Mesendoderm (in vitro differentiated cells): ENCODE measurements around the gene REST.

Source experiments
- DNase-seq: peaks from one replicate; pipeline ENCODE4 v3.0.0; 2013
- H2AK5ac ChIP-seq: 2 replicates; pipeline ENCODE4 v1.6.1; 2013; ENCODE audit warnings: low read length, inconsistent platforms
- H2BK120ac ChIP-seq: 2 replicates; pipeline ENCODE4 v1.6.1; 2013; ENCODE audit warnings: low read depth, mild to moderate bottlenecking, low read length, moderate library complexity, mixed read lengths
- H2BK15ac ChIP-seq: replicated peaks from 2 replicates; pipeline ENCODE4 v1.6.1; 2013; ENCODE audit warnings: low read depth, mild to moderate bottlenecking, moderate library complexity
- H2BK5ac ChIP-seq: 2 replicates; pipeline ENCODE4 v1.6.1; 2013; ENCODE audit warnings: low read length, inconsistent platforms
- H3K18ac ChIP-seq: 2 replicates; pipeline ENCODE4 v1.6.1; 2013; ENCODE audit warnings: mild to moderate bottlenecking, low read length, mixed read lengths
- H3K23ac ChIP-seq: one replicate; pipeline ENCODE4 v1.6.1; 2013; ENCODE audit warnings: low read length
- H3K27ac ChIP-seq: 2 replicates; pipeline ENCODE4 v1.5.1; 2013; ENCODE audit warnings: low read depth, mild to moderate bottlenecking, inconsistent platforms, low read length, moderate library complexity
- H3K27me3 ChIP-seq: 2 replicates; pipeline ENCODE4 v1.6.1; 2013; ENCODE audit warnings: low read length, control low read depth, mild to moderate bottlenecking, inconsistent platforms; ENCODE audit not compliant: insufficient read depth, poor library complexity
- H3K36me3 ChIP-seq: 2 replicates; pipeline ENCODE4 v1.6.1; 2013; ENCODE audit warnings: low read length, inconsistent platforms; ENCODE audit not compliant: control insufficient read depth, insufficient read depth
- H3K4ac ChIP-seq: one replicate; pipeline ENCODE4 v1.6.1; 2013; ENCODE audit warnings: low read depth, mild to moderate bottlenecking, low read length, moderate library complexity
- H3K4me1 ChIP-seq: 2 replicates; pipeline ENCODE4 v1.6.1; 2013; ENCODE audit warnings: low read depth, low read length, inconsistent platforms; ENCODE audit not compliant: control insufficient read depth
- H3K4me2 ChIP-seq: 2 replicates; pipeline ENCODE4 v1.6.1; 2013; ENCODE audit warnings: low read length
- H3K4me3 ChIP-seq: 2 replicates; pipeline ENCODE4 v1.5.1; 2013; ENCODE audit warnings: mild to moderate bottlenecking, low read length
- H3K56ac ChIP-seq: one replicate; pipeline ENCODE4 v1.6.1; 2013; ENCODE audit warnings: low read length
- H3K79me1 ChIP-seq: 2 replicates; pipeline ENCODE4 v1.6.1; 2013; ENCODE audit warnings: low read length, inconsistent platforms
- H3K79me2 ChIP-seq: 2 replicates; pipeline ENCODE4 v1.6.1; 2013; ENCODE audit warnings: mild to moderate bottlenecking, low read length; ENCODE audit not compliant: control insufficient read depth, insufficient read depth
- H3K9ac ChIP-seq: 2 replicates; pipeline ENCODE4 v1.6.1; 2013; ENCODE audit warnings: low read length, inconsistent platforms
- H4K5ac ChIP-seq: one replicate; pipeline ENCODE4 v1.6.1; 2013; ENCODE audit warnings: low read length
- H4K8ac ChIP-seq: one replicate; pipeline ENCODE4 v1.6.1; 2013; ENCODE audit warnings: low read depth, mild to moderate bottlenecking, control low read depth, low read length, moderate library complexity
- WGBS: extraction: QIAGEN DNeasy Blood & Tissue Kit; methylation state at CpG from one replicate; pipeline ENCODE4 v1.1.7; 2013; ENCODE audit warnings: low lambda C conversion rate, missing lambda C conversion rate; ENCODE audit not compliant: insufficient coverage; ENCODE audit errors: extremely low coverage; 5-methylcytosine and 5-hydroxymethylcytosine counted together

The REST gene

DNA sequence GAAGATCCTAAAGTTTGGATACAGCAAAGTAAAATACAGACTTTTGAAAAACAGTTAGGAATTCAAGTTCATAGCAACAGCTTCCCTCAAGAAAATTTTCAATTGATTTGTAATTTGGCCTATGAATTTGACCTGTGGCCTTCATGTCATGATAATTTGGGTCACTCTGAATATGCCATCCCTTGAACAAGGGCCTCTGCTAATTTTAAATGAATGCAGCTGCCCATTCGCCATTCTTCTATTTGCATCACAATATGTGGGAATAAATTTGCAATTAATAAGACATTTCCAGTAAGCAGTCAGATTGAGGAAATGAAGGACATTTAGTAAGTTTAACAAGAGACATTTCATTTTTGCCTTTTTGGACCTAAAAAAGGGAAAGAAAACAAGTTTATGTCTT lies 1.9 kb upstream of the REST start:
- Histone ChIP-seq H3K4me3 (no peak overlapping the region), H3K27ac (no peak overlapping the region), H2BK15ac (no peak overlapping the region), H2BK120ac (no peak overlapping the region), H3K27me3 (no peaks in the 10 kb centered on the region), H3K23ac (no peak overlapping the region), H3K4ac (no peak overlapping the region), H4K5ac (no peak overlapping the region), H3K4me1 (peaks cover 9% of the 10 kb centered on the region), H3K79me2 (peaks cover 16% of the 10 kb centered on the region), H3K36me3 (no peaks in the 10 kb centered on the region), H2BK5ac (no peak overlapping the region), H3K79me1 (peaks cover 5% of the 10 kb centered on the region), H3K18ac (no peak overlapping the region), H3K56ac (no peak overlapping the region), H2AK5ac (no peak overlapping the region), H3K4me2 (no peak overlapping the region), H4K8ac (no peak overlapping the region), H3K9ac (no peak overlapping the region)
- no peak for DNase-seq
- no CpG with 5 or more reads among the region's 1 CpG for WGBS

DNA sequence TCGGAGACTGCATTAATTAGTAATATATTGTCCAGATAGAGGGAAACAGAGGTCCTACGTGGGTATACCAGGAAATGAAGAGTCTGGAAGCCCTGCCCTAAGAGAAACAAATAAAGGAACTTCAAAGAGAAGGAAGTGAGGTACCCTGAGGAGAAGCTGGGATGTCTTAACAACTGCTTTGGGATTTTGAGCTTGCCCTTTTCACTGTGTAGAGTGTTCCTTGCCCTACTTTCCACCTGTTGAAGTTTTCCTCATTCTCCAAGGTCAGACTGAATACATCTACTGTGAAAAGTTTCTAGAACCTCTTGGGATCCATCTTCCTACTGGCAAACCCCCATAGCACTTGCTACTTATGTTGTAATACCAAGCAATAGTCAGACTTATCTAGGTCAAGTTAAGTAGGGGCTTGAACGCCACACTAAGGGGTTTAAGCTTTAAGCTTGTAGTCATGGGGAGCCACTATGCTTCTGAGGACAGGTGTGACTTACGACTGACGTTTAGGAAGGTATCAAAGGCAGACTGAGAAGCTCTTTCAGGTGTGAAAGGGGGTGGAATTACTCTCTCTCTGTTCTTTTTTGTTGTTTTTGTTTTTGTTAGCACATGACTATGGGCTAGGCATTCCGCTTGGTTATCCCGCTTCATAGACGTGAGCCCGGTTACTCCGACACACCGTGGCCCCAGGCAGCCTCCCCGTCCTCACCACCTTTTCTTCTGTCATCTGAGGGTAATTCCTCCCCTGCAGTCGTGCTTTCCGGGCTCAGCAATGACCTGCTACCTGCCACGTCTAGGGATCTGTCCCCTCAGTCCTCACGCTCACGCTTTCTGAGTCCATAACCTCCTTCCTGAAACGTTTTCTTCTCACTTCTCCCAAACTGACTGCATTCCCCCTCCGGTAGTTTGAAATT lies 959 bp upstream of the REST start:
- H3K18ac ChIP-seq: no peak overlapping the region
- no peaks in the 10 kb centered on the region for H3K36me3 ChIP-seq
- DNase-seq: peak; percentile 55
- H3K56ac ChIP-seq: peak overlapping the region; percentile 67
- peaks cover 10% of the 10 kb centered on the region for H3K4me1 ChIP-seq
- H2BK120ac ChIP-seq: no peak overlapping the region
- H3K4me2 ChIP-seq: peak overlapping the region; percentile 43
- H3K27ac ChIP-seq: no peak overlapping the region
- no peak overlapping the region for H2AK5ac ChIP-seq
- H2BK5ac ChIP-seq: no peak overlapping the region
- no peak overlapping the region for H4K8ac ChIP-seq
- no peak overlapping the region for H3K23ac ChIP-seq
- no peak overlapping the region for H4K5ac ChIP-seq
- H3K9ac ChIP-seq: peak overlapping the region; percentile 39
- peaks cover 7% of the 10 kb centered on the region for H3K79me1 ChIP-seq
- H2BK15ac ChIP-seq: no peak overlapping the region
- peak overlapping the region; percentile 32 for H3K4me3 ChIP-seq
- no CpG with 5 or more reads among the region's 19 CpGs for WGBS
- H3K27me3 ChIP-seq: no peaks in the 10 kb centered on the region
- H3K4ac ChIP-seq: no peak overlapping the region
- H3K79me2 ChIP-seq: peaks cover 26% of the 10 kb centered on the region

DNA sequence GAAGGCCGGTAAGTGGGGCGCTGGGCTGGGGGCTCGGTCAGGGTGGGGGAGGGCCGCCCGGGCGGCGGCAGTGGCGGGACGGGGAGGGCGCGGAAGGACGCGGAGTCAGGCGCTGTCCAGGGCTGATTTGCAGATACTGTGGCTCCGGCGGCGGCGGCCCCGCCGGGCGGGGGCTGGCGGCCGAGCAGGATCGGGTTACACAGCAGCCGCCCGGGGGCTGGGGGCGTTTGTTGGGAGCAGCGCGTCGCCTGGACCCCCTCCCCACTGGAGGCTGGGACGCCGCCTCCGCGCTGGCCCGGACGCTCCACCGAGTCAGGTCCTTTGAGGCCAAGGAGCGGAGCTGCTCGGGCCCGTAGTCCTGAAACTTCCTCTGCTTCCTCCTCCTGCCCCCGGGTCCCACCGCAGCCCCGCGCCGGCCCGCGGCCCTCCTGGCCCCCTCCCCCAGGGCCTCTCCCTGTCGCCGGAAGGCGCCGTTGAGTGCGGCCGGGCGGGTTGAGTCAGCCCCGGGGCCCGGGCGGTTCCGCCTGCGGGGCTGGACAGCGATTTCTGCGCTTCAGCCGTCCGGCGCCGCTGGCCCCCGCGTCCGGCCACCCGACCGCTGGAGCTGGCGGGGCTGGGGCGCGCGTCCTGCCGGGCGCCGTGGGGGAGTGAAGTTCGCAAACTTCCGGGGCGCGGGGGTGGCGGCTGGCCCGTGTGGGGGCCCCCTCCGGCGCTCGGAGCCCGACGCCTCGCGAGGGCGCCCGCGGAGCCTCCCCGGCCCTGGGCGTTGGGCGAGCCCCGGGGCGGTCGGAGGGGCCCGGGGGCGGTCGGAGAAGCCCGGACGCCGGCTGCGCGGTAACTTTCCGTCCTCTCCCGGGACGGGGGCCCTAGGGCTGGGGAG lies 746 bp downstream of the REST start:
- peak overlapping the region; percentile 97 for H3K56ac ChIP-seq
- no peak overlapping the region for H2AK5ac ChIP-seq
- H3K4me3 ChIP-seq: peak overlapping the region; percentile 95
- no CpG with 5 or more reads among the region's 110 CpGs for WGBS
- H3K23ac ChIP-seq: no peak overlapping the region
- H3K18ac ChIP-seq: peak overlapping the region; percentile 70
- no peak overlapping the region for H2BK15ac ChIP-seq
- peak overlapping the region; percentile 77 for H4K8ac ChIP-seq
- H3K9ac ChIP-seq: peak overlapping the region; percentile 97
- no peaks in the 10 kb centered on the region for H3K27me3 ChIP-seq
- peaks cover 39% of the 10 kb centered on the region for H3K79me2 ChIP-seq
- no peak overlapping the region for H4K5ac ChIP-seq
- peaks cover 7% of the 10 kb centered on the region for H3K79me1 ChIP-seq
- H3K4me1 ChIP-seq: peaks cover 10% of the 10 kb centered on the region
- peak; percentile 93 for DNase-seq
- no peaks in the 10 kb centered on the region for H3K36me3 ChIP-seq
- peak overlapping the region; percentile 91 for H2BK120ac ChIP-seq
- peak overlapping the region; percentile 44 for H3K4me2 ChIP-seq
- H3K4ac ChIP-seq: peak overlapping the region; percentile 95
- H2BK5ac ChIP-seq: no peak overlapping the region
- H3K27ac ChIP-seq: peak overlapping the region; percentile 97

DNA sequence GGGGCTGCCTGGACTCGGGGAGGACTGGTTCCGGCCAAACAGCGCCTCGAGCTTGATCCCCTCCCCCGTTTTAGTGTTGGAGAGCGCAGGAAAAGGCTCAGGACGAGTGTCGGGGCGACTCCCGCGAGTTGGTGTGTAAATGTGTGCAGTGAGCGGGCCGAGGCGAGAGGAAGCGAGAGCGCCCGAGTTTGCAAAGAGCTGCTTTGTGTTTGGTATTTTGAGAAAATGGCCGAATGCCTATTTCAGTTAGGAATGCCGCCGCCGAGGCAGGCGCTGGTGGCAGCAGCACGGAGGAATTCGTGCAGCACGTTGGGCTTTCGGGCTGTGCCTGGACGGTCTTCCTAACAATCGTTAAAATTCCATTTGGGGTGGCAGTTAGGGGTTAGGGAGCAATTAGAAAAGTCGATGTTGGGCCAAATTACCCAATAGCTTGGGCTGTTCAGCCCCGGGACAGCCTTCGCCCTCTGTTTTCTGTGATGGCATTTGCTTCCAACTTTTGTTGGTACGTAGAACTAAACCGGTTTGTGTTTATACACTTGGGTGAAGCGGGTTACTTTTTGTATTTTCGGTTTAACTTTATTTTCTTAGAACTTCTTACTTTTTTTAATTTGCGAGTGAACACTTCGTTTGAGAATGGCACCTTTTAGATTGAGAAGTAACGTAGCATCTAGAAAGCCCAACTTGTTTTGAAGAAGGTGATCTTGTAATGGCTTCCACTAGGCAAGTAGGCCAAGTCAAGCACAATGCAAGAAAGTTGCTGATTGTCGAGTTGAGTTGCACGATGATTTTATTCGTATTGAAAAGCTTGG lies 1.6 kb downstream of the REST start:
- H2BK15ac ChIP-seq: peak overlapping the region; percentile 20
- H3K79me2 ChIP-seq: peaks cover 46% of the 10 kb centered on the region
- H3K4me3 ChIP-seq: peak overlapping the region; percentile 95
- H3K18ac ChIP-seq: peak overlapping the region; percentile 70
- no peak overlapping the region for H2AK5ac ChIP-seq
- no peak overlapping the region for H4K8ac ChIP-seq
- H3K56ac ChIP-seq: peak overlapping the region; percentile 97
- peak overlapping the region; percentile 87 for H3K4ac ChIP-seq
- H2BK120ac ChIP-seq: peak overlapping the region; percentile 5
- peak; percentile 75 for DNase-seq
- peak overlapping the region; percentile 44 for H3K4me2 ChIP-seq
- no peaks in the 10 kb centered on the region for H3K27me3 ChIP-seq
- peak overlapping the region; percentile 82 for H2BK5ac ChIP-seq
- peaks cover 9% of the 10 kb centered on the region for H3K79me1 ChIP-seq
- peak overlapping the region; percentile 97 for H3K9ac ChIP-seq
- H4K5ac ChIP-seq: no peak overlapping the region
- H3K4me1 ChIP-seq: peaks cover 10% of the 10 kb centered on the region
- H3K23ac ChIP-seq: peak overlapping the region; percentile 66
- H3K27ac ChIP-seq: peak overlapping the region; percentile 92
- H3K36me3 ChIP-seq: no peaks in the 10 kb centered on the region
- no CpG with 5 or more reads among the region's 41 CpGs for WGBS

DNA sequence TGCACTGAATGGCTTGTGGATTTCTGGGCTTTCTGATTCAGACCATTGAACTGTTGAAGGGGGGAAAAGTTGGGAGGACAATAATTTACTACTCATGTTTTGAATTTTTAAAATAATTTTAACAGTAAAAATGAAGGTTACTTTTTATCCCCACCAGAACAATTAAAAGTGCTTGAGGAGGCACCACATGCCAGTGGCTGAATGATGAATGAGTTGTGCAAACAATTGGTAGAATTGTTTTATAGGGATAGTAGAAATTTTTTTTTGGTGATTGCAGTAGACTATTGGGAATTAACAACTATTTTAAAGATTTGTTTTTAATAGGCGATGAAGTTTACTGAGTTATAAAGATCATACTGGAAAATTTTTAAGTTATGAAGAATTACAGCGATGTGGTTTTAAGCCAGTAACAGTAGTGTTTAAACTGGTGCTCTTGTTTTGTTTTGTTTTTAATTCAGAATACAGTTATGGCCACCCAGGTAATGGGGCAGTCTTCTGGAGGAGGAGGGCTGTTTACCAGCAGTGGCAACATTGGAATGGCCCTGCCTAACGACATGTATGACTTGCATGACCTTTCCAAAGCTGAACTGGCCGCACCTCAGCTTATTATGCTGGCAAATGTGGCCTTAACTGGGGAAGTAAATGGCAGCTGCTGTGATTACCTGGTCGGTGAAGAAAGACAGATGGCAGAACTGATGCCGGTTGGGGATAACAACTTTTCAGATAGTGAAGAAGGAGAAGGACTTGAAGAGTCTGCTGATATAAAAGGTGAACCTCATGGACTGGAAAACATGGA lies 2.7 kb downstream of the REST start:
- Histone ChIP-seq H3K36me3 (no peaks in the 10 kb centered on the region), H2BK120ac (no peak overlapping the region), H2BK15ac (no peak overlapping the region), H3K23ac (peak overlapping the region; percentile 60), H4K8ac (no peak overlapping the region), H3K56ac (peak overlapping the region; percentile 77), H3K4me3 (no peak overlapping the region), H3K79me2 (peaks cover 50% of the 10 kb centered on the region), H2BK5ac (no peak overlapping the region), H3K27me3 (no peaks in the 10 kb centered on the region), H3K18ac (no peak overlapping the region), H3K9ac (peak overlapping the region; percentile 47), H3K27ac (no peak overlapping the region), H2AK5ac (no peak overlapping the region), H3K4me1 (peaks cover 10% of the 10 kb centered on the region), H3K79me1 (peaks cover 9% of the 10 kb centered on the region), H3K4me2 (peak overlapping the region; percentile 44), H4K5ac (no peak overlapping the region), H3K4ac (no peak overlapping the region)
- peak; percentile 8 for DNase-seq
- 100% methylated on average over 2 of the region's 6 CpGs for WGBS
